Transverse colon (tissue), 4 donors: ENCODE measurements around the gene RNF17.

Experiments
- POLR2A ChIP-seq: fragments of 450-650 bp; IDR thresholded peaks from one replicate; pipeline ENCODE4 v1.6.1; 2016; ENCODE audit warnings: antibody characterized with exemption, mild to moderate bottlenecking, moderate library complexity
- POLR2AphosphoS5 ChIP-seq, 3 donors: sonication (generic); formaldehyde crosslinking; IDR thresholded peaks; one replicate each; pipeline ENCODE4 v1.6.1; 2016; ENCODE audit warnings: antibody characterized with exemption in 3 of 3
- TF ChIP-seq, protein P1 (sequence below), 5 experiments: fragments of 200-600 bp in 3 of 5; fragments of 450-650 bp in 2 of 5; sonication (generic) in 3 of 5; IDR thresholded peaks; 1 replicate in 2 of 5; 2 replicates in 3 of 5; pipeline ENCODE4 v1.5.1; 2016 to 2017; ENCODE audit warnings: antibody characterized with exemption in 5 of 5, inconsistent platforms in 3 of 5, mild to moderate bottlenecking in 2 of 5, moderate library complexity in 1 of 5

DNA sequence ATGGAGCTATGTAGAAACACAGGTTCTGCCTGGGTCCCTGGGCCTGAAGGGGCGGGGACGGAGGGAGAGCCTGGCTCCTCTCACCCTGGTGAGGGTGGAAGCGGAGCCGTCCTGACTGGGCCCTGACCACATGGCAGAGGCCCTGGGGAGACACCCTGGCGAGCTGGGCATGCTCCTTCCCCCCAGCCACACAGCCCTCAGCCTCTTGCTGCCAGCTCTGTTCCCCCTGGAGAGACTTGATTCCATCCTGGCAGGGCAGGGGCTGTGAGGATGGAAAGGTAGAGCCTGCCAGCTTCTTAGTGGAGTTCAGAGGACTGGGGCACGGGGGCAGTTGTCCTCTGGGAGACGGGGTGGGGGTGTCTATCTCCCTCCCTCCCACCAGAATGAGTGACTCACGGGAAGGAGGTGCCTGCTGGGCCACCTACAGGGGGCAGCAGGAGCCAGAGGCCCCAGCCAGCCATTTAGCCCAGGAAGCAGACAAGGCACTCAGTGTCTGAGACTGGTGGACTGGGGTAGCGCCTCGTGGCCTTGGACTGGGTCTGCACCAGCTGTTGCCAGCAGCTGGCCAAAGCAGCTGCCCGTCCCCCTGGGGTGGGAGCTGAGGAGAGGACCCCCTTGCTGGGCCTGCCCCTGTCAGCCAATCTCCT is 22.8 kb upstream of the RNF17 start:
- TF ChIP-seq POLR2A (no peak), POLR2AphosphoS5 (IDR thresholded peaks at IDR 0.05) (no peak)
- TF ChIP-seq, protein P1, sequence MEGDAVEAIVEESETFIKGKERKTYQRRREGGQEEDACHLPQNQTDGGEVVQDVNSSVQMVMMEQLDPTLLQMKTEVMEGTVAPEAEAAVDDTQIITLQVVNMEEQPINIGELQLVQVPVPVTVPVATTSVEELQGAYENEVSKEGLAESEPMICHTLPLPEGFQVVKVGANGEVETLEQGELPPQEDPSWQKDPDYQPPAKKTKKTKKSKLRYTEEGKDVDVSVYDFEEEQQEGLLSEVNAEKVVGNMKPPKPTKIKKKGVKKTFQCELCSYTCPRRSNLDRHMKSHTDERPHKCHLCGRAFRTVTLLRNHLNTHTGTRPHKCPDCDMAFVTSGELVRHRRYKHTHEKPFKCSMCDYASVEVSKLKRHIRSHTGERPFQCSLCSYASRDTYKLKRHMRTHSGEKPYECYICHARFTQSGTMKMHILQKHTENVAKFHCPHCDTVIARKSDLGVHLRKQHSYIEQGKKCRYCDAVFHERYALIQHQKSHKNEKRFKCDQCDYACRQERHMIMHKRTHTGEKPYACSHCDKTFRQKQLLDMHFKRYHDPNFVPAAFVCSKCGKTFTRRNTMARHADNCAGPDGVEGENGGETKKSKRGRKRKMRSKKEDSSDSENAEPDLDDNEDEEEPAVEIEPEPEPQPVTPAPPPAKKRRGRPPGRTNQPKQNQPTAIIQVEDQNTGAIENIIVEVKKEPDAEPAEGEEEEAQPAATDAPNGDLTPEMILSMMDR (IDR thresholded peaks at IDR 0.05) = peak in 1 of 5 experiments; percentile 8
